Measurements from ENCODE around the gene MCM8.

DNA sequence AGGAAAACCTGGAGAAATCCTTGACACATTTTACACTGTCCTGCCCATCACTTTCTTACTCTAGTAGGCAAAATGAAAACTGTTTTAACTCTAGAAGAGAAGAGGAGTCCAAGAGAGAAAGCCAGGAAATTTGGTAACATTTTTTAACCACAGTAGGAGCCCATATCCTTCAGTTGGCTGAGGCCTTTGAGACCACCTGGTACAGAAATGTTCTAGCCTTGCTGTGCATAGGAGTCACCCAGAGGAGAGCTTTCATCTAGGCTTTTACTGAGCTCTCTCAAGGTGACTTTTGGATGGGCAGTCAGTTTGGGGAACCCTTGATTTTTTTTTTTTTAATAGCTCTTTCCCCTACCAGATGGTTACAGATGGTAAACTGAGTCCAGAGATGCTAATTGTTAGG, 78.4 kb downstream of the MCM8 start:
- TF ChIP-seq, protein P1, sequence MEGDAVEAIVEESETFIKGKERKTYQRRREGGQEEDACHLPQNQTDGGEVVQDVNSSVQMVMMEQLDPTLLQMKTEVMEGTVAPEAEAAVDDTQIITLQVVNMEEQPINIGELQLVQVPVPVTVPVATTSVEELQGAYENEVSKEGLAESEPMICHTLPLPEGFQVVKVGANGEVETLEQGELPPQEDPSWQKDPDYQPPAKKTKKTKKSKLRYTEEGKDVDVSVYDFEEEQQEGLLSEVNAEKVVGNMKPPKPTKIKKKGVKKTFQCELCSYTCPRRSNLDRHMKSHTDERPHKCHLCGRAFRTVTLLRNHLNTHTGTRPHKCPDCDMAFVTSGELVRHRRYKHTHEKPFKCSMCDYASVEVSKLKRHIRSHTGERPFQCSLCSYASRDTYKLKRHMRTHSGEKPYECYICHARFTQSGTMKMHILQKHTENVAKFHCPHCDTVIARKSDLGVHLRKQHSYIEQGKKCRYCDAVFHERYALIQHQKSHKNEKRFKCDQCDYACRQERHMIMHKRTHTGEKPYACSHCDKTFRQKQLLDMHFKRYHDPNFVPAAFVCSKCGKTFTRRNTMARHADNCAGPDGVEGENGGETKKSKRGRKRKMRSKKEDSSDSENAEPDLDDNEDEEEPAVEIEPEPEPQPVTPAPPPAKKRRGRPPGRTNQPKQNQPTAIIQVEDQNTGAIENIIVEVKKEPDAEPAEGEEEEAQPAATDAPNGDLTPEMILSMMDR (conservative IDR thresholded peaks at IDR 0.05; ENCODE audit: low read depth, low read length): no peak
- no peak for TF ChIP-seq EZH2phosphoT487 (IDR thresholded peaks at IDR 0.05; ENCODE audit: borderline replicate concordance, low read length)

Data from PC-3 (cell line).